Activated CD4-positive, CD25-positive, alpha-beta regulatory T cell treated with anti-CD3 and anti-CD28 coated beads, Interleukin-2, amount 50 U/mL, for 16 hours (primary cell): Measurements from ENCODE around the gene RRAGD.

ENCODE experiments used
- DNase-seq: peaks from one replicate; pipeline ENCODE4 v3.0.0-alpha.2; 2020; ENCODE audit warnings: low read depth, low spot score

Gene RRAGD

DNA sequence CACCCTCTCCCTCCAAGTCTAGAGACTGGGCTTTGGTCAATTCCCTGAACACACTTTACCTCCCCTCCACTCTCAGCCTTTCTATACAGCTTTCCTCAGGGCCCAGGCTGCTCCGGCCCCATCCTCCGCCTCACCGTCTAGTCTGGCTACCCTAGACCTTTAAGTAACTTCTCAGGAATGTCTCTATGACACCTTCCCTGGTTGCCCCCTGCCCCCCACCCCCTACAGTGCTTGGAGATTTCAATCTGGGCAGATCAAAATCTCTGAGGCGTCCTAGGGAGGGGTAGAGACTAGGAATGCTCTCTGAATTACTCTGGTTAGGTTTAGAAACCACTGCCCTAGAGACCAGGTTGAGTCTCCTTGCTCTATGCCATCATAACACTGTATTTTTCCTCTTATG lies 65.6 kb downstream of the RRAGD start:
- DNase-seq, result no peak

DNA sequence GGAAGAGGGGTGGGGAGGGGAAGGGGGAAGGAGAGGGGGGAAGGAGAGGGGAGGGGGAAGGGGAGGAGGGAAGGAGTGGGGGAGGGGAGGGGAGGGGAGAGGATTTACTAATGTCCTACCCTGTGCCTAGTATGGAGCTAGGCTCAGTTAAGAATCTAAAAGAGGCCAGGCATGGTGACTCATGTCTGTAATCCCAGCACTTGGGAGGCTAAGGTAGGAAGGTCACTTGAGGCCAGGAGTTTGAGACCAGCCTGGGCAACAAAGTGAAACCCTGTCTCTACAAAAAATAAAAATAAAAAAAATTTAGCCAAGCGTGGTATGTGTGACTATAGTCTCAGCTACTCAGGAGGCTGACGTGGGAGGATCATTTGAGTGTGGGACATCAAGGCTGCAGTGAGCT lies 72.5 kb downstream of the RRAGD start:
- no peak for DNase-seq

DNA sequence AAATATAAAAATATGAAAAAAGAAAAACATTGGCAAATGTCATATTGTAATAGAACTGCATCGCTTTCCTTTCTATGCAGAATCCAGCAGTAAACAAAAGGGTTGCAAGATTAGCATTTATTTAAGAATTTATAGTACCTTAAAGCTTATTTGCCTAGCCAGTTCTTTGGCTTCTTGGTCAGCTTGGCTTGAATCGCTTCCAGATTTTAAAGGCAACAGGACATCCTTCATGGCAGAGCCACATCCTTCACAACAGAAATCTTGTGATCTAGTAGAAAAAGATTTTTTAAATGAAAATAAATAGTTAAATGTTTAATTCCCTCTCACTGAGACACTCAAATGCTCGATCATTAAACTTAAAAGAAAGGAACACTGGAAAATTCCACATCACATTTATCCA lies 76.9 kb downstream of the RRAGD start:
- no peak for DNase-seq

DNA sequence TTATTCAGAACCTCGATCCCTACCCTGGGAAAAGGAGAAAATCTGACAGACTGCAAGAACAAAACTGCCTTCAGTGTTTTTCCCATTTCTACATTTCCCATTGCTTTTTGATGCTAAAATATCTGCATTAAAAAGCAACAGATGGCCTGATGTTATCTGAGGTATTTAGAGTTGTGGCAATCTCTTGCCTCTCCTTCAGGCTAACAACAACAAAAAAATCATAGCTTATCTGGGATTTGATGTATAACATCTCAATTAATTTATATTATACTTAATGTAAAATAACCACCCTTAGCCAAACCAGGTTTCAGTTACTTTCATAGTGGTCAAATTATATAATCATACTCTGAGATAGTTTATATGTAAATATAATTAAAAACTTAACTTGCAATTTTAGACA lies 81.2 kb downstream of the RRAGD start:
- no peak for DNase-seq

DNA sequence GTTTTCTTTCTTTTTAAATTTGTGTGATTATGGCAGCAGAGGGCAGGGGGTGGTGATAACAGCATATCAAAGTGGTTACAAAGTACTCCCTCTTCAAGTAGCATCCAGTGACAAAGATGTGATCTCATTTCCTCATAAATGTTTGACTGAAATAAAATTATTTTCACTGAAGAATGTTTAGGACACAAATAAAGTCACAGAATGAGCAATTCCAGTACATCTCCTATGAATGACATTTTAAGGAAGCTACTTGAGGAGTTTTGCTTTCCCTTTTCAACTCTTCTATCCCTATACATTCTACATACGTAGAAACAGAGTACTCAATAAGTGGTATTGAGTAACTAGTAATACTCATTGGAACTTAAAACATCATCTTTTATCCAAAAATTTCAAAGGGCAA lies 83.1 kb downstream of the RRAGD start:
- no peak for DNase-seq

DNA sequence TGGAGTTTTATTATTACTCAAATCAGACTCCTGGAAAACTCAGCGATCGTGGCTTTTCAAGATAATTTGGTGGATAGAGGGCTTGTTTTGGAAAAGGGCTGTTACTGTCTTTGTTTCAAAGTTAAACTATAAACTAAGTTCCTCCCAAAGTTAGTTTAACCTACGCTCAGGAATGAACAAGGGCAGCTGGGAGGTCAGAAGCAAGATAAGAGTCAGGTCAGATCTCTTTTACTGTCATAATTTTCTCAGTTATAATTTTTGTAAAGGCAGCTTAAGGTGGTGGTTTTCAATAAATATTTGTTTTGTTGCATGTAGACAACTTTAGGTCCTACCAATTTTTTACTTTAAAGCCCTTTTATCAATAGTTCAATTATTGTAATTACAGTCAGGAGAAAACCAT lies 87.8 kb downstream of the RRAGD start:
- DNase-seq, result no peak

DNA sequence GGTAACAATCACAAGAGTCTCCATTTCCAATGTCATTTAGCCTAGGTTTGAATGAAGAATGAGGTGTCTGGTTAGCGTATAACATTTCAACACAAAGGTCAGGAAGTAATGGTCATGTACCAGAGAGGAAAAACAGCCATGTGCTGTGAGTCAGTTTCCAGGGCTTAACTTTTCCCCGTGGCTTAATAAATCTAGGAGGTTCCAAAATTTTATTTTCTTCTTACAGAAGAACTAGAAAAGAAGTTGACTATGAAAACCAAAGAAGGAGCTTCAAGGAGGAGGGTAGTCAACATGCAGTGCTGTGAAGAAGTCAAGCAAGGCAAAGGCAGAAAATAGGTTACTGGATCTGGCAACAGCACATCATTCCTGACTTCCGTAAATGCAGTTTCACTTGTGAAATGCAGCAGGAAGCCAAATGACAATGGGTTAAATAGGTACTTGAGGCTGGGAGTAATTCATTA lies 88.5 kb downstream of the RRAGD start:
- DNase-seq, result no peak

DNA sequence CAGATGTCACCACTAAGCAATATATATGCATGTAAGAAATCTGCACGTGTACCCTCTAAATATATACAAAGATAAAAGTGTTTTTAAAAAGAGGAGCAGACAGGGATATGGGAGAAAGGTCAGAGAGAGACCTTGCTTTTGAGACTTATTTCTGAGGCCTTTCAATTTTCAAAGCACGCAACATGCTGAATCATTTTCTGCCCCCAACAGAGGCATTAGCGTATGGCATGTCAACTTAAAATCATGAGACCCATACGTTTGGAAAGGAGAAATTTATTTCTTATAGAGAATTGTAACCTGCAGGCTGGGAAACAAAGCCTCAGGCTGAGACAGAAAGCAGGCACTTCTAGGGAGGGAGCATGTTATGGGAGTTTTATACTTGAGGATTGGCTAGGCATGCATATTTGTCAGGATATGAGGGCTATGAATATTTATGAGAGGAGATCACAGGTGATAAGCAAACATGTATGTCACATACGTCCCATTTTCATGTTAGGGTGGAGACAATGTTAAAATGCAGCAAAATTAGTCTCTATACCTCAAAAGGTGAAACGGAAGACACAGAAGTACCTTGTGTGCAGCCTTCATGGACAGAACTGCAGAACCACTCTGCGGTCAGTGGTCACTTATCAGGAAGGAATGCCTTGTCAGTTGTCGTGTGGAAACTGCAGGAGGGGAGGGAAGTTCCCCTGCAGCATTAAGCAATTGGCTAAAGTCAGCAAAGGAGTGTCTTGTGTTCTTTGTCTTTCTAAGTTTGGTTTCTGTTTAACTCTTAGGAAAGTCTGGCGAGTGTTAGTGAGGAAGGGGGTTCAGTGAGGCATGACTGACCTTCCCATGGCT lies 90.7 kb downstream of the RRAGD start:
- DNase-seq, result no peak

DNA sequence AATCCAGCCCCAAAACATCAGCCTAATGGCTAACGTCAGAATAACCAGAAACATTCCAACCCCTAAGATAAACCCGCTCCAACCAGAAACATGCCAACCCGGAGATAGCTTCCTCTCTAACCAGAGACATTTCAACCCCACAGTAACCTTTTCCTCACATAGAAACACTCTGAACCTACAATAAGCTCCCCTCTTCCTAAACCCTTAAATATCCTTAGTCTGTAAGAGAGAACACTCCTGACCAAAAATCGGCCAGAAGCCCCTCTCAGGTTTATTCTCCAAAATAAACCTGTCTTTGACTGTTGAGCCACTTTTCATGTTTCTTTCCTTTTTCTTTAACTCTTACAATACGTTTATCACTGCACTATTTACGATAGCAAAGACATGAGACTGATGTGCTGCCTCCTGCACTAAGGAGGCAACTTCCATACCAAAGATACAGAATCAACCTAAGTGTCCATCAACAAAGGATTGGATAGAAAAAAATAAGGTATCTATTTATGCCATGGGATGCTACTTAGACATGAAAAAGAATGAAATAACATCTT lies 92.0 kb downstream of the RRAGD start:
- no peak for DNase-seq

DNA sequence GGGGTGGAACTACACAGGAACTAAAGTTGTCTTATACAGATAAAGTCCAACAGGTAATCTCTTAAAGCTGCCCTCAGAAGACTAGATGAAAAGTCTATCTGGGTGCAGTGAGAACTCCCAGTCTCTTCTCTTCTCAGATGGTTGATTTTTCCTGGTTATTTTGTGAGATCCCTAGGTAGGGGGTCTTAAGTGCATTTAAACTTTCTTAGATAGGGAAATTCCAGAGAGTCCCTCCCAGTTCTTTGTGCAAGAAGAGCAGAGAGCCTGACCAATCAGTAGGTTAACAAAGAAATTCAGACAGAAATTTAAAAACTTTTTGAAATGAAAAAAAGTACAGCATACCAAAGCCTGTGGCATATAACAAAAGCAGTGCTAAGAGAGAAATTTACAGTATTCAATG lies 95.0 kb downstream of the RRAGD start:
- DNase-seq, result no peak

DNA sequence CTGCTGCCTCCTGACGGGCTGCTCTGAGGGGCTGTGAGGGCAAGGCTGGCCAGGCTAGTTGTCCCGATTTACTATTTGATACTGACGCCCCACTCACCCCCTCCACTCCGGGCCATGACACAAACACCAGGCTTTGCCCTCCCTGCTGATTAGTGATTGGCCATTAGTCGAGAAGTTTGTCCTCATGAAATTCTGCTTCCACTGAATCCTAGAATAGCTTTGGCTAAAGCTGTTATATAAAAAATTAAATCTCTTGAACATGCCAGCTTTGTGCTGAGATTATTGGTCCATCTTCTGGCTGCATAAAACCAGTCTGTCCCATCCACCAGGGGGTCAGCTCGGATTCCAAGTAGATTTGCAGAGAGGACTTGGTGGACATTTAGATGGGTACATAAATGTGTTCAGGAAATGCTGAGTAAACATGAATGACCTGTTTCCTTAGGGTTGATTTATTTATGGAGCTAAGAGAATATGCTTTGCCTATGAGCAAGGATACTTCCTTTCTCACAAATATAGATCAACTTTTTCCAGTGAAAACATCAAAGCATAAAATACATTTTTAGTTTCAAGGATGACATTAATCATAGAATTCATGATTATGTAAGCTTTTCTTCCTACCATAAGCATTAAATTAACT lies 96.7 kb downstream of the RRAGD start, which contains the start of gene GABRR2:
Gene GABRR2 (minus strand): TSS at position 51 of the 637 bp plus-strand sequence. CDS start 134 bp downstream, outside the sequence.
- no peak for DNase-seq

DNA sequence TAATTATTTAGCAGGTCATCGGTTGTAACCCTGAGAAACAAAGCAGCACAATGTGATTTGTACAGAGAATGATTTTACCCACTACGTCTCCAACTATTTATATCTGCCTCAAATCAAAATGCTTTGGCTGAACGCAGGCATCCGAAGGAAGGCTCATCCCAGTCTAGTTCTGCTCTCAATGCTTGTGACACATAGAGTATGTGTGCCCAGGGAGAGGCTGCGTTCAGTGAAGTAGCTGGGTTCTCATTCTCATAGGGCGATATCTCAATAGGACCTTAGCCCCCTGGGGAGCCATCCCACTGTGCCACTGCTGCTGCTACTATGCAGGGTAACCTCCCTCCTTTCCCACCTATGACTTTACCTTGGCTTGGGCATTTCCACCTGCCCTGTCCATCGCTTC lies 97.4 kb downstream of the RRAGD start:
- DNase-seq, result no peak
